AG04450 (cell line): ENCODE results near the gene DDX11. TPM values are rescaled to one million over a fixed set of nuclear protein-coding genes. Genes with fewer than 3 reads are reported as not detected.
"Not testable (repeated sequence)": the region's sequence is repeated elsewhere in the genome, so short reads cannot be mapped to it uniquely, and the experiment has no call there.

Experiments used
- CTCF ChIA-PET: fragments of 300-600, 350-600 bp; formaldehyde crosslinking; extraction: SDS; loops from one replicate; lab custom pipeline; 2022; ENCODE audit warnings: antibody characterized with exemption, inconsistent platforms; lab: Charles Lee
- POLR2A ChIA-PET: fragments of 350-600 bp; formaldehyde crosslinking; extraction: SDS; loops from one replicate; lab custom pipeline; 2021; ENCODE audit warnings: antibody characterized with exemption, inconsistent platforms; lab: Yijun Ruan, JAX
- DNase-seq: peaks from one replicate; pipeline ENCODE4 v3.0.0-alpha.2; 2011; ENCODE audit warnings: low read depth, low spot score
- H3K27ac ChIP-seq: one replicate; pipeline ENCODE4 v1.5.1; 2012; ENCODE audit warnings: low read depth, low read length, control low read depth
- H3K27me3 ChIP-seq: one replicate; pipeline ENCODE4 v1.6.0; 2012; ENCODE audit warnings: low read length; ENCODE audit not compliant: control insufficient read depth, insufficient read depth
- H3K4me3 ChIP-seq: 2 replicates; pipeline ENCODE4 v1.5.1; 2011; ENCODE audit warnings: mild to moderate bottlenecking, low read depth, low read length, control low read depth
- H3K9me3 ChIP-seq: 2 replicates; pipeline ENCODE4 v1.5.1; 2012; ENCODE audit warnings: low read length; ENCODE audit not compliant: control insufficient read depth, insufficient read depth
- polyA plus RNA-seq: library from polyadenylated mRNA; depleted of rRNA; stranded (reverse); fragments of >200 nt; gene quantifications from 2 replicates; pipeline ENCODE4 v1.2.3, GENCODE V29; 2011

The DDX11 gene
- polyA plus RNA-seq, 1 experiment = 5.8 TPM

DNA sequence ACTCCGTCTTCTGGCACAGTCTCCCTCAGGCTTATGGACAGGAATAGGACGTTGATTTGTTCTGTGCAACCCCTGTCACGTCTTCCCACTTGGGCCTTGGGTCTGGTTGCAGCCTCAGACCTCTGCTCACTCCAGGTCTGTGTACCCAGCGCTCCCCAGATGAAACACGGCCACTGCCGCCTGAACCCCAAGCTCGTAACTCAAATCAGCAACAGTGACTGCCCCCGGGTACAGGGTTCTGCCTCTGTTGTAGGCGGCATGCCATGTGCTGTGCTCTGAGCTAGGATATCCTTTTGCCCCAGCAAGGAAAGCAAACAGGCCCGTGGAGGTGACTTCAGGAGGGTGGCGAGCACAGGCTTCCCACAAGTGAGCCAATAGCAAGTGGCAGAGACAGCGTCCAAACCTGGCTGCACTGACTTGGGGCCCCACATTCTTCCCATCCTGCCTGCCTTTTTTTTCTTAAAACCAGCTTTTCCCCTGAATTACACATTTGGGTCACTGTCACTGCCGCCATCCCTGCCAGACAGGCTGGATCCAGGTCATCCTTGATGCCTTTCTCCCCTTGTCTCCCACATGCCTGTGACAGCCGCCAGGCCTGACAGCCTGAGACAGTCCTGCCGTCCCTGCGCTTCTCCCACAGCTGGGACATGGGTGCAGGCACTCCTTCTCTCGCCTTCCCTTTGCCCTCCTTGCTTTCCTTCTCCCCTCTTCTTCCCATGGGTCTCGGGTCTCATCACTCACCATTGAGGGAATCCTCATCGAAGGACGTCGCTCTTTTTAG lies 21.6 kb downstream of the DDX11 start:
- CTCF ChIA-PET = not testable (repeated sequence)

GRCh38 chr12:31096251-31097065 lies 22.8 kb downstream of the DDX11 start:
- H3K4me3 ChIP-seq, H3K9me3 ChIP-seq, POLR2A ChIA-PET, CTCF ChIA-PET, DNase-seq, H3K27me3 ChIP-seq, H3K27ac ChIP-seq: not testable (repeated sequence)

More for the DNA sequence above, 21.6 kb downstream of the DDX11 start:
- H3K4me3 ChIP-seq, H3K27ac ChIP-seq, DNase-seq, H3K9me3 ChIP-seq, POLR2A ChIA-PET, H3K27me3 ChIP-seq: not testable (repeated sequence)

DNA sequence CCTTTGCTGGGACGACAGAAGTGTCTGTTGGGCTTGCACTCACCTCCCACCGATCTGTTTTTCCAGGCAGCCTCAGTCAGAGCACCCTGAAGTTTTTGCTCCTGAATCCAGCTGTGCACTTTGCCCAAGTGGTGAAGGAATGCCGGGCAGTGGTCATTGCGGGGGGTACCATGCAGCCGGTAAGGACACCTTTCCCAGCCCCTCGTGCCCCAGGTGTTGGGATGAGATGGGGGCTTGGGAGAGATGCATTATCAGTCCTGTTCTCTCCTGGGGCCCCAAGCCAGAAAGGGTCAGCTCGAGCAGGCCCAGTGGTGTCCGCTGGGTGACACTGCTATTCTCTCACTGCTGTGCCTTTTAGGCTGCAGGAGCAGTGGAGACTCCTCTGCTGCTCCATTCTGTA lies 24.2 kb downstream of the DDX11 start:
- H3K27me3 ChIP-seq, H3K27ac ChIP-seq, DNase-seq, POLR2A ChIA-PET, H3K4me3 ChIP-seq, CTCF ChIA-PET, H3K9me3 ChIP-seq: not testable (repeated sequence)

DNA sequence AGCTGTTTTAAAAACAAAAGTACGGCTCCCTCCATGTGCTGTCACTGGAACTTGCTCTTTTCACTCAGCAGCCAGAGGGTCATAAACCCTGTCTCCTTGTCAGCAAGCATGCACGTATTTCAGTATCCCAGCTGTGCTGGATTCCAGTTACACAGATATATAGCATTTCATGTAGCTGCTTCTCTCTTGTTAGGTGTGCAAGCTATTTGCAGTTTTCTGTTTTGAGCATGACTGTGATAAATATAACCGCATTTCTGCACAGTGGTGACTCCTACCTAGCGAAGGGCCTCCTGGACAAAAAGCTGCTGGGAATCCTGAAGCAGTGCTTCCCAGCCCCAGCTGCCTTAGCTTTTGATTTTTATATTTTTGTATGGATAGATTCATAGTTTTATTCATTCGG lies 24.7 kb downstream of the DDX11 start:
- H3K27me3 ChIP-seq, H3K4me3 ChIP-seq, H3K27ac ChIP-seq, DNase-seq, CTCF ChIA-PET, H3K9me3 ChIP-seq, POLR2A ChIA-PET: not testable (repeated sequence)

DNA sequence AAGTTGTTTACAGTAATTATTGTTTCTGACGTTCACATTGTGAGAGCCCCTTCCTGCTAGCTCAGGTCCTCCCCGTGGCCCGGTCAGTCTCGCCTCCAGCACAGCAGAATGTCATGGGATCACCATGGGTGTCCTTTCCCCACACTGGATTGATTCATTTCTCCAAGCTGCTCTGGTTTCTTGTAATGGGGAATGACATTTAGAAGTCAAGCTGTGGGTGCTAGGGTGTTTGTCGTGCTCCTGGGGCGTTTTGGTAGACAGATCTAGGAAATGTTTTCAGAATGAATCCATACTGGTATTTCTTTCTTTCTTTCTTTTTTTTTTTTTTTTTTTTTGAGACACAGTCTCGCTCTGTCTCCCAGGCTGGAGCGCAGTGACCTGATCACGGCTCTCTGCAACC lies 25.1 kb downstream of the DDX11 start:
- DNase-seq, CTCF ChIA-PET, H3K9me3 ChIP-seq, POLR2A ChIA-PET, H3K4me3 ChIP-seq, H3K27me3 ChIP-seq, H3K27ac ChIP-seq: not testable (repeated sequence)

GRCh38 chr12:31099434-31099833 lies 25.8 kb downstream of the DDX11 start:
- POLR2A ChIA-PET, H3K9me3 ChIP-seq, H3K27ac ChIP-seq, H3K27me3 ChIP-seq, DNase-seq, CTCF ChIA-PET, H3K4me3 ChIP-seq: not testable (repeated sequence)

DNA sequence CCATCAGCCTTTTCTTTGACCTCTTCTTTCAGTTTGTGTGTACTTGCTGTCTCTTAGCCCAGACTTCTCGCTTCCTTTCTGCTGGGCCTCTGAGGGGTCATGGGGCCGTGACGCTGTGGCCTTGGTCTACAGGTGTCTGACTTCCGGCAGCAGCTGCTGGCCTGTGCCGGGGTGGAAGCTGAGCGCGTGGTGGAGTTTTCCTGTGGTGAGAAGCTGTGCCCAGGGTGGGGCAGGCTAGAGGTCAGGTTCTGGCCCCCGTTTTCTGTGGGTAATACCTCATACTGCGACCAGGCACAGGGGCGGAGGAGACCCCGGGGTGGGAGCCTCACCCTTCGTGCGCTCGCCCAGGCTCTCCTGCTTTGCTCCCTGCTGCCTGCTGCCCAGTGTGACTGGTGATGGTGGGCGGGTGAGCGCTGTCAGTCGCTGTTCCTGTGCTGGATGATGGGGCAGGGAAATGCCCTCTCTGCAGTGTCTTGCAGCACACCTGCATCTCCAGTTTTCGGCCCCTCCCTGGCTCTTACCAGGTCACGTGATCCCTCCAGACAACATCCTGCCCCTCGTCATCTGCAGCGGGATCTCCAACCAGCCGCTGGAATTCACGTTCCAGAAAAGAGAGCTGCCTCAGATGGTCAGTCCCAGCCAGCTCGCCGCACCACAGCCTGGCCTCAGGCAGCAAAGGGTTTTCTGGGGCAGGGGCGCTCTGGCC lies 27.0 kb downstream of the DDX11 start:
- CTCF ChIA-PET, H3K27me3 ChIP-seq, H3K27ac ChIP-seq, POLR2A ChIA-PET, DNase-seq, H3K4me3 ChIP-seq, H3K9me3 ChIP-seq: not testable (repeated sequence)

DNA sequence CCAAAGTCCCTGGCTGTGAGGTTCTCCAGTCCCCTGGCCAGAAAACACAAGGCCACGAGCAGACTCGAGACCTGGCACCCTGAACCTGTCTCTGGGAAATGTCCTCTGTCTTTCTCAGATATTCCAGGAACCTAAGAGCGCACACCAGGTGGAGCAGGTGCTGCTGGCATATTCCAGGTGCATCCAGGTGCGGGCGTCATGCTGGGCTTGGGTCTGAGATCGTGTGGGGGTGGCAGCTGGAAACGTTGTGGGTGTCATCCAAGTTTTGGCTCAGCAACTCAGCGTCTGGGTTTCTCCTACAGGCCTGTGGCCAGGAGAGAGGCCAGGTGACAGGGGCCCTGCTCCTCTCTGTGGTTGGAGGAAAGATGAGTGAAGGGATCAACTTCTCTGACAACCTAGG lies 28.5 kb downstream of the DDX11 start:
- CTCF ChIA-PET, H3K9me3 ChIP-seq, H3K27ac ChIP-seq, POLR2A ChIA-PET, DNase-seq, H3K4me3 ChIP-seq, H3K27me3 ChIP-seq: not testable (repeated sequence)

GRCh38 chr12:31102596-31102995 lies 28.9 kb downstream of the DDX11 start:
- CTCF ChIA-PET, H3K27me3 ChIP-seq, POLR2A ChIA-PET, H3K9me3 ChIP-seq, DNase-seq, H3K4me3 ChIP-seq, H3K27ac ChIP-seq: not testable (repeated sequence)

DNA sequence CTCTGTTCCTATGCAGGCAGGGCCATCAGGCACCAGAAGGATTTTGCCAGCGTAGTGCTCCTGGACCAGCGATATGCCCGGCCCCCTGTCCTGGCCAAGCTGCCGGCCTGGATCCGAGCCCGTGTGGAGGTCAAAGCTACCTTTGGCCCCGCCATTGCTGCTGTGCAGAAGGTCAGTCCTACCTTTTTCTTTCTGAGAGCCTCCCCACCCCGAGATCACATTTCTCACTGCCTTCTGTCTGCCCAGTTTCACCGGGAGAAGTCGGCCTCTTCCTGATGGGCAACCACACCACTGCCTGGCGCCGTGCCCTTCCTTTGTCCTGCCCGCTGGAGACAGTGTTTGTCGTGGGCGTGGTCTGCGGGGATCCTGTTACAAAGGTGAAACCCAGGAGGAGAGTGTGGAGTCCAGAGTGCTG lies 29.9 kb downstream of the DDX11 start:
- POLR2A ChIA-PET, H3K27ac ChIP-seq, H3K9me3 ChIP-seq, H3K27me3 ChIP-seq, H3K4me3 ChIP-seq, DNase-seq, CTCF ChIA-PET: not testable (repeated sequence)

GRCh38 chr12:31104220-31104619 lies 30.6 kb downstream of the DDX11 start:
- H3K27me3 ChIP-seq, H3K9me3 ChIP-seq, CTCF ChIA-PET, H3K27ac ChIP-seq, H3K4me3 ChIP-seq, POLR2A ChIA-PET, DNase-seq: not testable (repeated sequence)
